Panc1 (cell line): Measurements from ENCODE around the gene MYO18A. TPM values are rescaled to one million over a fixed set of nuclear protein-coding genes. Genes with fewer than 3 reads are reported as not detected.

Experiments used
- ATAC-seq: fragments of 200-7000 bp; cut with Tn5 transposase; 2 replicates; pipeline ENCODE4 v1.9.1; 2020; ENCODE audit warnings: mild to moderate bottlenecking, moderate library complexity
- BruUV-seq: library from RNA; stranded (reverse); fragments of 400-500 nt; replicated peaks from 2 replicates; lab custom pipeline; 2021; lab: Mats Ljungman, UMichigan
- CTCF ChIA-PET: fragments of 300-600 bp; sonication (Branson Sonifier 250); formaldehyde crosslinking; loops from one replicate; lab custom pipeline; 2022; ENCODE audit warnings: antibody characterized with exemption; lab: Charles Lee
- POLR2A ChIA-PET: fragments of 300-600 bp; sonication (Branson Sonifier 250); formaldehyde crosslinking; loops from one replicate; lab custom pipeline; 2022; ENCODE audit warnings: antibody characterized with exemption; lab: Charles Lee
- DNase-seq: peaks from one replicate; pipeline ENCODE4 v3.0.0-alpha.2; 2010; ENCODE audit warnings: low read depth, low spot score
- H3K27ac ChIP-seq: 2 replicates; pipeline ENCODE4 v1.5.1; 2011; ENCODE audit warnings: mild to moderate bottlenecking, low read length, inconsistent platforms
- H3K27me3 ChIP-seq: fragments of 200-500 bp; sonication (Bioruptor generic); 2 replicates; pipeline ENCODE4 v1.6.0; 2014; ENCODE audit warnings: low read length, inconsistent platforms; ENCODE audit not compliant: control insufficient read depth, insufficient read depth
- H3K36me3 ChIP-seq: fragments of 200-500 bp; sonication (Bioruptor generic); 2 replicates; pipeline ENCODE4 v1.5.1; 2014; ENCODE audit warnings: inconsistent platforms, mild to moderate bottlenecking, low read length, moderate library complexity; ENCODE audit not compliant: control insufficient read depth, insufficient read depth
- H3K4me1 ChIP-seq: 2 replicates; pipeline ENCODE4 v1.5.1; 2011; ENCODE audit warnings: inconsistent platforms, mild to moderate bottlenecking, low read length, moderate library complexity; ENCODE audit not compliant: control insufficient read depth, insufficient read depth
- H3K4me3 ChIP-seq, 2 experiments: 2 replicates each; pipeline ENCODE4 v1.5.1; 2011 to 2012; ENCODE audit warnings: low read depth in 2 of 2, low read length in 2 of 2, mild to moderate bottlenecking in 2 of 2, inconsistent platforms in 1 of 2, moderate library complexity in 1 of 2
- H3K9me3 ChIP-seq: fragments of 200-500 bp; sonication (Bioruptor generic); 2 replicates; pipeline ENCODE4 v1.5.1; 2014; ENCODE audit warnings: low read depth, mild to moderate bottlenecking, inconsistent platforms, low read length, moderate library complexity; ENCODE audit not compliant: control insufficient read depth, insufficient read depth
- POLR2AphosphoS5 ChIP-seq: IDR thresholded peaks from 2 replicates; pipeline ENCODE4 v1.6.1; 2012; ENCODE audit warnings: mild to moderate bottlenecking, low read depth, low read length, moderate library complexity
- REST ChIP-seq, 2 experiments: IDR thresholded peaks; 2 replicates each; pipeline ENCODE4 v1.6.1; 2011 to 2012; ENCODE audit warnings: low read depth in 2 of 2, control low read depth in 1 of 2, low read length in 1 of 2, mild to moderate bottlenecking in 1 of 2, moderate library complexity in 1 of 2; ENCODE audit not compliant: insufficient read depth in 1 of 2
- SIN3A ChIP-seq: IDR thresholded peaks from 2 replicates; pipeline ENCODE4 v1.6.1; 2012; ENCODE audit warnings: low read depth, mild to moderate bottlenecking, low read length, moderate library complexity, borderline replicate concordance; ENCODE audit not compliant: insufficient read depth
- TCF7L2 ChIP-seq: IDR thresholded peaks from 2 replicates; pipeline ENCODE4 v1.6.1; 2011; ENCODE audit warnings: mild to moderate bottlenecking, low read depth, low read length, inconsistent platforms
- in situ Hi-C: cut with HindIII; loops from 2 replicates; pipeline ENCODE4 v1.10.0; 2016; ENCODE audit warnings: low sequenced_read_pairs, low pct_unique_long_range_greater_than_20kb
- intact Hi-C: fragments of 100-400 bp; cut with micrococcal nuclease; formaldehyde crosslinking; loops from one replicate; pipeline ENCODE4 v1.10.0; 2022; ENCODE audit not compliant: unreplicated experiment
- total RNA-seq: library from RNA; stranded (reverse); gene quantifications from one replicate; pipeline ENCODE4 v1.2.1, GENCODE V29; 2021; ENCODE audit not compliant: unreplicated experiment
- TF ChIP-seq, protein P1 (sequence below): fragments of 450-650 bp; IDR thresholded peaks from 2 replicates; pipeline ENCODE4 v1.5.1; 2017; ENCODE audit warnings: mild to moderate bottlenecking

Gene MYO18A
- total RNA-seq, 1 experiment from 2014 or later: 108 TPM

- intact Hi-C loops: no loop called here
- DNase-seq: no peak
Measured at GRCh38 chr17:29112771-29113295, 67.4 kb downstream of the MYO18A start.

GRCh38 chr17:29111816-29112499 lies 68.2 kb downstream of the MYO18A start:
- ATAC-seq (peak; percentile 75), DNase-seq (no peak)
- BruUV-seq: no TSS peak
- in situ Hi-C loops: no loop called here
- intact Hi-C loops: loop anchor here (2.0 kb wide), 1 partner anchor 147 kb away; no protein-coding TSS in a partner anchor
- Histone ChIP-seq H3K27ac (no peak overlapping the region), H3K4me3 (no peak overlapping the region), H3K4me1 (peaks cover 12% of the 10 kb centered on the region), H3K36me3 (peaks cover 5% of the 10 kb centered on the region; the same call in 1 of the 2 replicates), H3K27me3 (no peaks in the 10 kb centered on the region), H3K9me3 (no peaks in the 10 kb centered on the region)
- ChIA-PET CTCF (interaction anchor here (0.5 to 1.8 kb wide), 7 partner anchors 20 to 385 kb away, joined by 3 to 32 read pairs (median 5); partner anchors contain the start of gene PHF12), POLR2A (no interaction called here)
- TF ChIP-seq, protein P1, sequence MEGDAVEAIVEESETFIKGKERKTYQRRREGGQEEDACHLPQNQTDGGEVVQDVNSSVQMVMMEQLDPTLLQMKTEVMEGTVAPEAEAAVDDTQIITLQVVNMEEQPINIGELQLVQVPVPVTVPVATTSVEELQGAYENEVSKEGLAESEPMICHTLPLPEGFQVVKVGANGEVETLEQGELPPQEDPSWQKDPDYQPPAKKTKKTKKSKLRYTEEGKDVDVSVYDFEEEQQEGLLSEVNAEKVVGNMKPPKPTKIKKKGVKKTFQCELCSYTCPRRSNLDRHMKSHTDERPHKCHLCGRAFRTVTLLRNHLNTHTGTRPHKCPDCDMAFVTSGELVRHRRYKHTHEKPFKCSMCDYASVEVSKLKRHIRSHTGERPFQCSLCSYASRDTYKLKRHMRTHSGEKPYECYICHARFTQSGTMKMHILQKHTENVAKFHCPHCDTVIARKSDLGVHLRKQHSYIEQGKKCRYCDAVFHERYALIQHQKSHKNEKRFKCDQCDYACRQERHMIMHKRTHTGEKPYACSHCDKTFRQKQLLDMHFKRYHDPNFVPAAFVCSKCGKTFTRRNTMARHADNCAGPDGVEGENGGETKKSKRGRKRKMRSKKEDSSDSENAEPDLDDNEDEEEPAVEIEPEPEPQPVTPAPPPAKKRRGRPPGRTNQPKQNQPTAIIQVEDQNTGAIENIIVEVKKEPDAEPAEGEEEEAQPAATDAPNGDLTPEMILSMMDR: peak; percentile 96
- TF ChIP-seq TCF7L2: no peak
- peak in 1 of 2 experiments; percentile 58; a peak in 1 of 4 replicates for TF ChIP-seq REST (IDR thresholded peaks at IDR 0.05; ENCODE audit: insufficient read depth in 1 of 2, low read depth in 2 of 2, low read length in 1 of 2)
- TF ChIP-seq SIN3A: no peak
- no peak for TF ChIP-seq POLR2AphosphoS5

More at GRCh38 chr17:29112771-29113295, 67.4 kb downstream of the MYO18A start:
- ATAC-seq: no peak
- ChIA-PET CTCF (interaction anchor here (0.5 to 1.9 kb wide), 8 partner anchors 12 to 386 kb away, joined by 3 to 32 read pairs (median 4); no protein-coding TSS in a partner anchor), POLR2A (no interaction called here)
- no peaks in the 10 kb centered on the region for H3K27me3 ChIP-seq
- TF ChIP-seq TCF7L2 (no peak), REST (IDR thresholded peaks at IDR 0.05; ENCODE audit: insufficient read depth in 1 of 2, low read depth in 2 of 2, low read length in 1 of 2) (no peak), SIN3A (no peak), POLR2AphosphoS5 (no peak)
- TF ChIP-seq, protein P1: no peak
- H3K9me3 ChIP-seq: no peaks in the 10 kb centered on the region
- H3K4me3 ChIP-seq: no peak overlapping the region
- H3K27ac ChIP-seq: no peak overlapping the region
- no TSS peak for BruUV-seq
- peaks cover 16% of the 10 kb centered on the region for H3K4me1 ChIP-seq
- in situ Hi-C loops: no loop called here
- peaks cover 5% of the 10 kb centered on the region for H3K36me3 ChIP-seq
